Vagina (tissue), 2 donors: ENCODE data around the gene ABCG1. TPM values are rescaled to one million over a fixed set of nuclear protein-coding genes. Genes with fewer than 3 reads are reported as not detected.
A peak's percentile ranks its signal among the peaks of the same experiment; 100 is the strongest.

Experiments used
- DNase-seq, 2 donors: peaks; one replicate each; pipeline ENCODE4 v3.0.0-alpha.2; 2017; ENCODE audit errors: extremely low spot score in 2 of 2
- H3K27ac ChIP-seq: fragments of 200-600 bp; sonication (generic); one replicate; pipeline ENCODE4 v1.5.1; 2019
- H3K27me3 ChIP-seq: fragments of 200-600 bp; sonication (generic); one replicate; pipeline ENCODE4 v1.5.1; 2019
- H3K36me3 ChIP-seq, 2 donors: fragments of 200-600 bp; sonication (generic); one replicate each; pipeline ENCODE4 v1.5.1; 2017 to 2019
- H3K4me1 ChIP-seq: fragments of 200-600 bp; sonication (generic); one replicate; pipeline ENCODE4 v1.5.1; 2019
- H3K4me3 ChIP-seq, 2 donors: fragments of 200-600 bp; sonication (generic); 1 replicate in 1 of 2; 2 replicates in 1 of 2; pipeline ENCODE4 v1.5.1; 2016 to 2019
- H3K9me3 ChIP-seq: fragments of 200-600 bp; sonication (generic); one replicate; pipeline ENCODE4 v1.5.1; 2019
- CTCF ChIP-seq, 3 experiments: fragments of 450-650 bp in 2 of 3; fragments of 200-600 bp in 1 of 3; sonication (generic) in 1 of 3; IDR thresholded peaks; one replicate each; pipeline ENCODE4 v1.5.1; 2017 to 2019; ENCODE audit warnings: antibody characterized with exemption in 3 of 3, mild to moderate bottlenecking in 2 of 3, moderate library complexity in 2 of 3
- POLR2A ChIP-seq, 2 donors: fragments of 450-650 bp; IDR thresholded peaks; one replicate each; pipeline ENCODE4 v1.6.1; 2017; ENCODE audit warnings: antibody characterized with exemption in 2 of 2, mild to moderate bottlenecking in 2 of 2, moderate library complexity in 2 of 2
- POLR2AphosphoS5 ChIP-seq, 2 donors: sonication (generic); formaldehyde crosslinking; IDR thresholded peaks; one replicate each; pipeline ENCODE4 v1.9.0; 2017; ENCODE audit warnings: antibody characterized with exemption in 2 of 2, mild to moderate bottlenecking in 2 of 2, low read depth in 1 of 2; ENCODE audit not compliant: insufficient read depth in 1 of 2
- intact Hi-C: fragments of 100-400 bp; cut with DNase I; formaldehyde crosslinking; loops from one replicate; pipeline ENCODE4 v1.15.1; 2023
- total RNA-seq: library from RNA; depleted of rRNA; stranded (reverse); fragments of >200 nt; gene quantifications from one replicate; pipeline ENCODE4 v1.2.3, GENCODE V29; 2016

ABCG1 gene
- total RNA-seq, 1 donor from 2014 or later = 18.7 TPM

- no peak overlapping the region for H3K27ac ChIP-seq
- intact Hi-C loops = no loop called here
Observed at GRCh38 chr21:42231756-42232155, 12.8 kb downstream of the ABCG1 start.

GRCh38 chr21:42232176-42232825, 13.4 kb downstream of the ABCG1 start:
- TF ChIP-seq POLR2AphosphoS5 (IDR thresholded peaks at IDR 0.05; ENCODE audit: insufficient read depth in 1 of 2, low read depth in 1 of 2) (no peak), POLR2A (IDR thresholded peaks at IDR 0.05) (no peak), CTCF (IDR thresholded peaks at IDR 0.05) (no peak)
- H3K36me3 ChIP-seq = no peaks in the 10 kb centered on the region
- no peak for DNase-seq
- intact Hi-C loops = no loop called here
- H3K9me3 ChIP-seq = no peaks in the 10 kb centered on the region
- H3K4me1 ChIP-seq = peaks cover 76% of the 10 kb centered on the region
- H3K27me3 ChIP-seq = no peaks in the 10 kb centered on the region
- H3K27ac ChIP-seq = no peak overlapping the region
- H3K4me3 ChIP-seq = no peak overlapping the region

More at GRCh38 chr21:42231756-42232155, 12.8 kb downstream of the ABCG1 start:
- TF ChIP-seq POLR2AphosphoS5 (IDR thresholded peaks at IDR 0.05; ENCODE audit: insufficient read depth in 1 of 2, low read depth in 1 of 2) (no peak), CTCF (IDR thresholded peaks at IDR 0.05) (no peak), POLR2A (IDR thresholded peaks at IDR 0.05) (no peak)
- H3K4me3 ChIP-seq = no peak overlapping the region
- no peak for DNase-seq
- H3K27me3 ChIP-seq = no peaks in the 10 kb centered on the region
- no peaks in the 10 kb centered on the region for H3K36me3 ChIP-seq
- no peaks in the 10 kb centered on the region for H3K9me3 ChIP-seq
- peaks cover 72% of the 10 kb centered on the region for H3K4me1 ChIP-seq

- no peaks in the 10 kb centered on the region for H3K9me3 ChIP-seq
- peaks cover 76% of the 10 kb centered on the region for H3K4me1 ChIP-seq
- intact Hi-C loops = no loop called here
- H3K4me3 ChIP-seq = no peak overlapping the region
- H3K27me3 ChIP-seq = no peaks in the 10 kb centered on the region
- TF ChIP-seq POLR2A (IDR thresholded peaks at IDR 0.05) (no peak), CTCF (IDR thresholded peaks at IDR 0.05) (no peak), POLR2AphosphoS5 (IDR thresholded peaks at IDR 0.05; ENCODE audit: insufficient read depth in 1 of 2, low read depth in 1 of 2) (peak; percentile 68 to 75)
- peak in 1 of 2 donors; percentile 95 for DNase-seq
- no peaks in the 10 kb centered on the region for H3K36me3 ChIP-seq
- H3K27ac ChIP-seq = peak overlapping the region; percentile 63
Observed at GRCh38 chr21:42233067-42233961, 14.4 kb downstream of the ABCG1 start.

GRCh38 chr21:42234041-42234440, 15.1 kb downstream of the ABCG1 start:
- Histone ChIP-seq H3K27ac (peak overlapping the region; percentile 63), H3K27me3 (no peaks in the 10 kb centered on the region), H3K4me3 (peak overlapping the region; percentile 49 to 61), H3K9me3 (no peaks in the 10 kb centered on the region), H3K4me1 (peaks cover 69% of the 10 kb centered on the region), H3K36me3 (no peaks in the 10 kb centered on the region)
- no peak for TF ChIP-seq POLR2A (IDR thresholded peaks at IDR 0.05)
- no peak for TF ChIP-seq CTCF (IDR thresholded peaks at IDR 0.05)
- intact Hi-C loops = no loop called here
- no peak for DNase-seq
